Neutrophil (primary cell): ENCODE measurements around the gene MEGF6.

Experiments
- H3K27ac ChIP-seq: fragments of 200-600 bp; sonication (generic); 2 replicates; pipeline ENCODE4 v1.5.1; 2016; ENCODE audit warnings: mild to moderate bottlenecking, moderate library complexity
- H3K27me3 ChIP-seq: fragments of 200-600 bp; sonication (generic); 2 replicates; pipeline ENCODE4 v1.6.0; 2016; ENCODE audit warnings: mild to moderate bottlenecking
- H3K36me3 ChIP-seq: fragments of 200-600 bp; sonication (generic); 2 replicates; pipeline ENCODE4 v1.5.1; 2017
- H3K4me1 ChIP-seq, 2 experiments: fragments of 200-600 bp in 1 of 2; sonication (generic) in 1 of 2; 1 replicate in 1 of 2; 2 replicates in 1 of 2; pipeline versions ENCODE4 v1.5.1 to v1.6.1; 2013 to 2016; ENCODE audit warnings: low read depth in 1 of 2, low read length in 1 of 2, mild to moderate bottlenecking in 1 of 2, moderate library complexity in 1 of 2; ENCODE audit not compliant: control insufficient read depth in 1 of 2, insufficient read depth in 1 of 2
- H3K4me3 ChIP-seq, 2 experiments: fragments of 200-600 bp in 1 of 2; sonication (generic) in 1 of 2; 1 replicate in 1 of 2; 2 replicates in 1 of 2; pipeline ENCODE4 v1.5.1; 2013 to 2016; ENCODE audit warnings: low read depth in 1 of 2, low read length in 1 of 2, mild to moderate bottlenecking in 1 of 2, moderate library complexity in 1 of 2
- H3K9me3 ChIP-seq: fragments of 200-600 bp; sonication (generic); 2 replicates; pipeline ENCODE4 v1.5.1; 2016
- CTCF ChIP-seq: fragments of 200-600 bp; sonication (generic); IDR thresholded peaks from 2 replicates; pipeline ENCODE4 v1.5.1; 2016; ENCODE audit warnings: antibody characterized with exemption

Gene MEGF6

GRCh38 chr1:3456964-3457909 lies 154.1 kb downstream of the MEGF6 start:
- H3K4me3 ChIP-seq: no peak overlapping the region
- peaks cover 72% of the 10 kb centered on the region for H3K27me3 ChIP-seq
- H3K36me3 ChIP-seq: no peaks in the 10 kb centered on the region
- no peak overlapping the region for H3K27ac ChIP-seq
- no peak for TF ChIP-seq CTCF
- H3K4me1 ChIP-seq: peaks cover 4 to 14% of the 10 kb centered on the region in 2 experiments
- no peaks in the 10 kb centered on the region for H3K9me3 ChIP-seq

- H3K4me3 ChIP-seq: no peak overlapping the region
- H3K4me1 ChIP-seq: peaks cover 4 to 14% of the 10 kb centered on the region in 2 experiments
- no peak overlapping the region for H3K27ac ChIP-seq
- H3K9me3 ChIP-seq: no peaks in the 10 kb centered on the region
- no peak for TF ChIP-seq CTCF
- H3K27me3 ChIP-seq: peaks cover 78% of the 10 kb centered on the region
- H3K36me3 ChIP-seq: no peaks in the 10 kb centered on the region
Measured at GRCh38 chr1:3456449-3456963, 154.8 kb downstream of the MEGF6 start.

GRCh38 chr1:3455670-3456448 lies 155.4 kb downstream of the MEGF6 start:
- no peak overlapping the region for H3K4me3 ChIP-seq
- peaks cover 84% of the 10 kb centered on the region for H3K27me3 ChIP-seq
- H3K36me3 ChIP-seq: no peaks in the 10 kb centered on the region
- TF ChIP-seq CTCF: no peak
- H3K9me3 ChIP-seq: no peaks in the 10 kb centered on the region
- H3K27ac ChIP-seq: no peak overlapping the region
- H3K4me1 ChIP-seq: peaks cover 4 to 14% of the 10 kb centered on the region in 2 experiments

- Histone ChIP-seq H3K27me3 (peaks cover 90% of the 10 kb centered on the region), H3K27ac (no peak overlapping the region), H3K4me1 (peaks cover 4 to 14% of the 10 kb centered on the region in 2 experiments), H3K4me3 (peak overlapping the region in 1 of 2 experiments; percentile 44), H3K9me3 (no peaks in the 10 kb centered on the region), H3K36me3 (no peaks in the 10 kb centered on the region)
- TF ChIP-seq CTCF: no peak
Measured at GRCh38 chr1:3454811-3455618, 156.3 kb downstream of the MEGF6 start.
